Prostate gland (tissue), 2 donors: Measurements from ENCODE around the gene NEURL1B. TPM values are rescaled to one million over a fixed set of nuclear protein-coding genes. Genes with fewer than 3 reads are reported as not detected.

Experiments
- DNase-seq: peaks from one replicate; pipeline ENCODE4 v3.0.0-alpha.2; 2019; ENCODE audit warnings: low spot score
- H3K27ac ChIP-seq, 2 donors: fragments of 200-600 bp; sonication (generic); 2 replicates each; pipeline ENCODE4 v1.5.1; 2017 to 2019
- H3K27me3 ChIP-seq: fragments of 200-600 bp; sonication (generic); replicated peaks from 2 replicates; pipeline ENCODE4 v1.5.1; 2019; ENCODE audit not compliant: insufficient read depth
- H3K36me3 ChIP-seq, 2 donors: fragments of 200-600 bp; sonication (generic); 1 replicate in 1 of 2; 2 replicates in 1 of 2; pipeline versions ENCODE4 v1.5.1 to v1.8.1; 2017 to 2019
- H3K4me1 ChIP-seq: fragments of 200-600 bp; sonication (generic); replicated peaks from 2 replicates; pipeline ENCODE4 v1.5.1; 2019
- H3K4me3 ChIP-seq, 2 donors: fragments of 200-600 bp; sonication (generic); 2 replicates each; pipeline ENCODE4 v1.5.1; 2017 to 2019
- H3K9me3 ChIP-seq: fragments of 200-600 bp; sonication (generic); 2 replicates; pipeline ENCODE4 v1.5.1; 2017
- CTCF ChIP-seq, 4 experiments: fragments of 200-600 bp in 2 of 4; fragments of 450-650 bp in 2 of 4; sonication (generic) in 2 of 4; IDR thresholded peaks; 1 replicate in 3 of 4; 2 replicates in 1 of 4; pipeline ENCODE4 v1.5.1; 2016 to 2019; ENCODE audit warnings: antibody characterized with exemption in 4 of 4, mild to moderate bottlenecking in 2 of 4, moderate library complexity in 2 of 4
- POLR2A ChIP-seq: fragments of 450-650 bp; IDR thresholded peaks from one replicate; pipeline ENCODE4 v1.6.1; 2016; ENCODE audit warnings: antibody characterized with exemption, mild to moderate bottlenecking
- POLR2AphosphoS5 ChIP-seq: sonication (generic); formaldehyde crosslinking; IDR thresholded peaks from one replicate; pipeline ENCODE4 v1.6.1; 2017; ENCODE audit warnings: antibody characterized with exemption
- WGBS: methylation state at CpG from one replicate; pipeline ENCODE4 v1.1.5; 2018; 5-methylcytosine and 5-hydroxymethylcytosine counted together
- intact Hi-C: fragments of 100-400 bp; cut with DNase I; formaldehyde crosslinking; loops from one replicate; pipeline ENCODE4 v1.14.2; 2022
- total RNA-seq, 2 donors: library from RNA; depleted of rRNA; stranded (reverse); fragments of >200 nt; gene quantifications; one replicate each; pipeline ENCODE4 v1.1.0, GENCODE V29; 2016

Gene NEURL1B
- total RNA-seq, 2 donors from 2014 or later: 23.9 to 39.9 TPM

- H3K27ac ChIP-seq: no peak overlapping the region
Observed at GRCh38 chr5:172608773-172609172, 32.3 kb upstream of the NEURL1B start.

DNA sequence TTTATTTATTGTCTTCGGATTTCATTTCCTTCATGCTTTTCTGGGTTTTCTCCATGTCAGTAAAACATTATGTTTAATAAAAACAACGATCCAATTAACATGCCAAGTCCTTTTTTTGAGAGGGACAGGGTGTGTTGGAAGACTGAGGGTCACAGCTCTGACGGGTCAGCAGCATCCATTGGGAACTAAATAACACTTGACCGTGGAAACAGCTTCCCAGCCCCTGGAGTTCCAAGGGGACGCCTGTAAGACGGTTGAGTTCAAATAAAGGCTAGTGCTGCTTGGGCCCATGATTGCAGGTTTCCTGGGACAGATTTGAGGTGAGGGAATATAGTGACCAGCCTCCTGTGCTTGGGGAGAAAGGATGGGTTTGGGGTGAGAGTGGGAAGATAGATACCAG, 30.4 kb upstream of the NEURL1B start:
- H3K4me1 ChIP-seq: no peaks in the 10 kb centered on the region
- no peak for DNase-seq
- H3K9me3 ChIP-seq: no peaks in the 10 kb centered on the region
- 54% methylated on average over 6 of the region's 6 CpGs for WGBS
- no peaks in the 10 kb centered on the region for H3K27me3 ChIP-seq
- H3K36me3 ChIP-seq: no peaks in the 10 kb centered on the region
- no peak overlapping the region for H3K27ac ChIP-seq
- TF ChIP-seq POLR2A (no peak), CTCF (IDR thresholded peaks at IDR 0.05) (no peak), POLR2AphosphoS5 (no peak)
- intact Hi-C loops: no loop called here
- no peak overlapping the region for H3K4me3 ChIP-seq

More at GRCh38 chr5:172608773-172609172, 32.3 kb upstream of the NEURL1B start:
- no peaks in the 10 kb centered on the region for H3K27me3 ChIP-seq
- no peak for DNase-seq
- H3K4me3 ChIP-seq: no peak overlapping the region
- H3K4me1 ChIP-seq: no peaks in the 10 kb centered on the region
- no peaks in the 10 kb centered on the region for H3K9me3 ChIP-seq
- intact Hi-C loops: no loop called here
- no peak for TF ChIP-seq POLR2A
- 96% methylated on average over 3 of the region's 3 CpGs for WGBS
- H3K36me3 ChIP-seq: no peaks in the 10 kb centered on the region

DNA sequence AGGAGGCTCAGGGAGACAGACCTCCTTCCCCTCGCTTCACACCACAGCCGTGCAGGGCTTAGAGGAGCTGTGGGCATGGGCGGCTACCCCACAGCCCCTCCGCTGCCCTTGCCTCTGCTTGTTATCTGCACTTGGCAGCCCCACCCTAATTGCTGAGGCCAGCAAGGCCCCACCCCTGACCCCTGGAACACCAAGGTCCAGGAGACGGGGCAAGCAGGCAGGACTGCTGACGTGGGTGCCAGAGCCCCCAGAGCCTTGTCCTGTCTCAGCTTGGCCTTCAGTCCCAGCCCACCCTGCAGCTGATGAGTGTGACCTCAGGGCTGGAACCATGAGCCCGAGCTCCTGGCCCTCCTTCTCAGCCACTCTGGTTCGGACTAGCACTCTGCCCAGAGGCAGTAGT, 29.1 kb upstream of the NEURL1B start:
- no peaks in the 10 kb centered on the region for H3K36me3 ChIP-seq
- no peak for DNase-seq
- H3K9me3 ChIP-seq: no peaks in the 10 kb centered on the region
- 95% methylated on average over 8 of the region's 8 CpGs for WGBS
- no peaks in the 10 kb centered on the region for H3K27me3 ChIP-seq
- intact Hi-C loops: no loop called here
- no peak overlapping the region for H3K4me3 ChIP-seq
- no peaks in the 10 kb centered on the region for H3K4me1 ChIP-seq
- TF ChIP-seq CTCF (IDR thresholded peaks at IDR 0.05): no peak
- TF ChIP-seq POLR2A: no peak
- no peak for TF ChIP-seq POLR2AphosphoS5
- no peak overlapping the region for H3K27ac ChIP-seq

DNA sequence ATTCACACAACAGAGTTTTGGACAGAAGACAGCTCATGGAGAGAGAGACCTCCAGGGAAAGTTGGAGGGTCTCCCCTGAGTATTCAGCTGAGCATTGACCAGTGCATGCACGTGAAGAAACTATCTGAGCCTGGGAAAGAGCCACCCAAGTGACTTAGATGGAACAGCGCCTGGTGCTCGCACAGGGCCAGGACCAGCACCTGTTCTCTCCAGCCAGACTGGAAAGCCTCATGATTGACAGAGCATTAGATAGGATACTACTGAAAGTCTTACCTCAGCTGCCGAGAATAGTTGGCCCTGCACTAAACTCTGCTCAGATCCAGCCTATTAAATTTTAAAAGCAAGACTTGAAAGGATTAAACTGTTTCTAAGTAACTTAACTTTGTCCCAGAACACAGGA, 28.3 kb upstream of the NEURL1B start:
- TF ChIP-seq POLR2A (no peak), POLR2AphosphoS5 (no peak), CTCF (IDR thresholded peaks at IDR 0.05) (no peak)
- 52% methylated on average over 4 of the region's 4 CpGs for WGBS
- no peaks in the 10 kb centered on the region for H3K27me3 ChIP-seq
- no peaks in the 10 kb centered on the region for H3K4me1 ChIP-seq
- no peak overlapping the region for H3K27ac ChIP-seq
- no peaks in the 10 kb centered on the region for H3K36me3 ChIP-seq
- DNase-seq: no peak
- no peaks in the 10 kb centered on the region for H3K9me3 ChIP-seq
- no peak overlapping the region for H3K4me3 ChIP-seq
- intact Hi-C loops: no loop called here

DNA sequence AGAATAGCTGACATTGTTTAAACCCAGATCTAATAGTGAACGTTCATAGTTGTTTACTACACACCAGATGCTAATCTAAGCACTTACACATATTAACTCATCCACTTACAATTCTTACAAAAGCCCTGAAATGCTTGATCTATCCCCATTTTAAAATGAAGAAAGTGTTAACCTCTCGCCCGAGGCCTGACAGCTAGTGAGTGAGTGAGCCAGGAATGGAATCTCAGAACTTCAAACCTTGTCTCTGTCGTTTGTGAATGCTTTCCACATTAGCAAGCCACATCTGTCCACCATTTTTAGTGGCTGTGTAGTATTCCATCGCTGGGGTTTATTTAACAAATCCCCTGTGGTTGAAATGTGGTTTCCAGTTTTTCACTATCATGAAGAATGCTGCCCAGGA, 24.9 kb upstream of the NEURL1B start:
- Histone ChIP-seq H3K9me3 (no peaks in the 10 kb centered on the region), H3K27ac (no peak overlapping the region), H3K36me3 (no peaks in the 10 kb centered on the region), H3K4me3 (no peak overlapping the region), H3K27me3 (no peaks in the 10 kb centered on the region), H3K4me1 (no peaks in the 10 kb centered on the region)
- no peak for DNase-seq
- intact Hi-C loops: no loop called here
- 82% methylated on average over 5 of the region's 5 CpGs for WGBS
- TF ChIP-seq CTCF (IDR thresholded peaks at IDR 0.05): no peak
- TF ChIP-seq POLR2A: no peak
- TF ChIP-seq POLR2AphosphoS5: no peak
